CD4-positive, alpha-beta T cell treated with Interleukin-2 at 100 ng/mL for 4 hours (primary cell): ENCODE measurements around the gene COL5A3.
"Not testable (repeated sequence)": the region's sequence is repeated elsewhere in the genome, so short reads cannot be mapped to it uniquely, and the experiment has no call there.

Experiments used
- DNase-seq: peaks from one replicate; pipeline ENCODE4 v3.0.0-alpha.2; 2020; ENCODE audit warnings: low spot score

COL5A3 gene

DNA sequence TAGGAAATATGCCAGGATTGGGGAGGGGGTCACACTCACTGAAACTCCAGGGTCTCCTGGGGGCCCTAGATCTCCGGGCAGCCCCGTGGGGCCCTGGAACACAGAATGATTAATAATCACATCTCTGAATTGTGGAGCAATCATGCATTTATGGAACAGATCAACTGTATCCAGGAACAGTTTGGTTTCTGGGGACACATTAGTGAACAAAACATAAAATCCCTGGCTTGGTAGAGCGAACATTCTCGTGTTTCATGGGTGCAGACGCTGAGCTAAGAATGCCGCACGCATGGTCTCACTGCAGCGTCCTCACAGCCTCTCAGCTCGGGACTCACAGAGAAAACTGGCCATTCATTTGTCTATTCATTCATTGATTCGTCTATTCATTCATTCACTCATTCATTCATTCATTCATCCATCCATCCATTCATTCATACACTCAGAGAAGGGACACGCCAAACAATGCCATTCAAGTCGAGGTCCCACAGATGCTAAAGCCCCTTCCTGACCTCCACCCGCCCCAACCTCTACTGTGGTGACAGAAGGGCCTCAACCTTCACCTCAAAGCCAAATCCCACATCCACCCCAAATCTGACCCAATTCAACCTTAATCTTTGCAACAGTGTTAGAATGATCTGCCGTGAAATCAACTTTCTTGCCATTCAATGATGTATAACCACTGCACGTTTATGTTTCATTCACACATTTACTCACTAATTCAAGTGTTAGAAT is 39.0 kb downstream of the COL5A3 start:
- no peak for DNase-seq

DNA sequence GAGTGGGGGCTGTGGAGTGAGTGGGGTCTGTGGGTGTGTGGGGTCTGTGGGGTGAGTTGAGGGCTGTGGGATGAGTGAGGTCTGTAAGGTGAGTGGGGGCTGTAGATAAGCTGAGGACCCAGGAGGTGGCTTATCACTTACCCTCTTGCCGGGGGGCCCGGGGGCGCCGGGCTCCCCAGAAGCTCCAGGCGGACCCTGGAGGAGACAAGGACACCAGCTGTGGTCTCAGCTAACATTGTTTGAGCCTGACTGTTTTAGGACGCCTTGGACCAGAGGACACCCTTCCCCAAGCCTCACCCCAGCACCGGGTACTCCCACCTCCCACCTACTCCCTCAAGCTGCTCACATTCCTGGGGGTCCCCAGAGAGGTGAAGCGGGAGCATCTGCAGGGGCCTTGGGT is 39.8 kb downstream of the COL5A3 start:
- no peak for DNase-seq

DNA sequence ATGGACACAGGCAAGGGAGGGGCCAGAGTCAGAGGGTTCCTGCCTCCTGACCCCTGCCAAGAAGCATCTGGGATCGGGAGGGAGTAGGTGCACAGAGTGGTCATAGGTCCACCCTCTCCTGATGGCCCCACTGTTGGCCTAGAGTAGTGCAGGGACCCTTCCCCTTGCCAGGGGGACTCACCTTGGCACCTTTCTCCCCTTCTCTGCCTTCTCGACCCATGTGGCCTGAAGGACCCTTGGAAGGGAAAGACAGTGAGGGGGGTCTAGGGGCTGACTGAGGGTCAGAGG is 40.7 kb downstream of the COL5A3 start:
- DNase-seq, result no peak

DNA sequence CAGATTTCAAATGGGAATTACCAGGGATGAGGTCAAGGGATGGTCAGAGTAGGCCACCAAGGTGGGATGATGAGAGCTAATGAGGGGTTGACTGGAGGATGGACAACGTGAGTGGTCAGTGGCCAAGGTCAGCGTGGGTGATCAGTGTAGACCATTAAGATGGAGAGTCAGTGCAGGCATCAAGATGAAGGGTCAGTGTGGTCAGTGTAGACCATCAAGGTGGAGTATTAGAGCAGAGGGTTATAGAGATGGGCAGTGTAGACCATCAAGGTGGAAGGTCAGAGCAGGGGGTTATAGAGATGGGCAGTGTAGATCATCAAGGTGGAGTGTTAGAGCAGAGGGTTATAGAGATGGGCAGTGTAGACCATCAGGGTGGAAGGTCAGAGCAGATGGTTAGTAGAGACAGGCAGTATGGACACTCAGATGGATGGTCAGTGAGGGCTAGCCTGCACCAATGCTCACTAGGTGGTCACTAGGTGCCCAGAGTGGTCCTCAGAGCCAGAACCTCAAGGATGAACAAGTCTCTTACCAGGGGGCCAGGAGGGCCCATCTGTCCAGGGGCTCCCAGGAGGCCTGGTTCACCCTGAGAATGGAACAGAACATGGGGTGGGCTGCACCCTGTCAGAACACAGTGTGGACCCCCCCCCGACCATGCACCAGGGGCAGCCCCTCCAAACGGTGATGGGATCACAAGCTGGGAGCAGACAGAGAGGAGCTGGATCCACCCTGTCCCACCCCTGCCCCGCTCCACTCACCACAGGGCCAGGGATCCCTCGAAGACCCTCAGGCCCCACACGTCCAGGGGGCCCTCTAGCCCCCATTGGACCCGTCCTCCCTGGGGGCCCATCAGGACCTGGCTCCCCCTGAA is 41.2 kb downstream of the COL5A3 start:
- DNase-seq, result no peak

GRCh38 chr19:9967326-9967725 is 43.0 kb downstream of the COL5A3 start:
- no peak for DNase-seq

GRCh38 chr19:9966448-9966847 is 43.9 kb downstream of the COL5A3 start:
- DNase-seq, result no peak

DNA sequence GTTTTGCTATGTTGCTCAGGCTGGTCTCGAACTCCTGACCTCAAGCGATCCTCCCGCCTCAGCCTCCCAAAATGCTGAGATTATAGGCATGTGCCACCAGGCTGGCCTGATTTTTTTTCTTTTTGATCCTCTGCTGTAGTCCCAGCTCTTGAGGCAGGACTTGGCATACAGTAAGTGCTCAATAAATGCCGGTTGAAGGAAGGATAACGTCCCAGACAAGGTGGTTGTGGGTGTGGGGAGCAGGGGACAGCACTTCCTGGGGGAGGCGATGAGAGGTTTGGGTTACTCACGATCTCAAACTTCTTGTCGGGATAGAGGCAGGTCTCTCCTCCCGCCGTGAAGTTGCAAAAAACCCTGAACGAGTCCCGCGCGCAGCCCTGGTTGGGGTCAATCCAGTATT is 44.3 kb downstream of the COL5A3 start:
- DNase-seq, result no peak

GRCh38 chr19:9962623-9963290 is 47.5 kb downstream of the COL5A3 start:
- no peak for DNase-seq

- no peak for DNase-seq
Measured at GRCh38 chr19:9961103-9961502, 49.2 kb downstream of the COL5A3 start.

DNA sequence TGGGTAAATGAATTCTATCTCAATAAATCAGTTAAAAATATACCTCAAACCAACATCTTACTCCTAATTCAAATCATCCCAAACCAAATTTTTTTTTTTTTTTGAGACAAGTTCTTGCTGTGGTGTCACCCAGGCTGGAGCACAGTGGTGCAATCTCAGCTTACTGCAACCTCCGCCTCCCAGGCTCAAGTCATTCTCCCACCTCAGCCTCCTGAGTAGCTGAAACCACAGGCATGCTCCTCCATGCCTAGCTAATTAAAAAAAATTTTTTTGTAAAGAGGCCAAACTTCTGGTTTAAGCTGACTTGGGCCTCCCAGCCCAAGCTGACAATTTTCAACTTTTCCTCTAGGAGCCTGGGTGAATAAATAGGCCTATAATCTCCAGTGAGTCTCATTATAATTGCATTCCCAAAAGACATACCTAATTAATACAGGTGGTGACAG is 51.9 kb downstream of the COL5A3 start:
- no peak for DNase-seq

DNA sequence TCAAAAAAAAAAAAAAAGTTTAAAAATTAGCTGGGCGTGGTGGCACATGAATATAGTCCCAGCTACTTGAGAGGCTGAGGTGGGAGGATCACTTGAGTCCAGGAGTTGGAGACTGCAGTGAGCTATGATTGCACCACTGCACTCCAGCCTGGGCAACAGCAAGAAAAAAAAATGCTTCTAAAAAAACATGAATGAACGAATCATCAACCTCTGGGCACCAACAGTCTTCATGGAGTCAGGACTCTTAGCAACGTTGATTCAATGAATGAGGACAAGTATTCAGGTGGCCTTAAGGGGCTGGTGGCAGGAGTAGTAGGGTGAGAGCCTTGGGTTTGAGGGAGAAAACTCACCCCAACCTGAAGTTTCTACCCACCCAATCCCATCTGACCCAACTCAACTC is 53.3 kb downstream of the COL5A3 start:
- DNase-seq, result no peak

DNA sequence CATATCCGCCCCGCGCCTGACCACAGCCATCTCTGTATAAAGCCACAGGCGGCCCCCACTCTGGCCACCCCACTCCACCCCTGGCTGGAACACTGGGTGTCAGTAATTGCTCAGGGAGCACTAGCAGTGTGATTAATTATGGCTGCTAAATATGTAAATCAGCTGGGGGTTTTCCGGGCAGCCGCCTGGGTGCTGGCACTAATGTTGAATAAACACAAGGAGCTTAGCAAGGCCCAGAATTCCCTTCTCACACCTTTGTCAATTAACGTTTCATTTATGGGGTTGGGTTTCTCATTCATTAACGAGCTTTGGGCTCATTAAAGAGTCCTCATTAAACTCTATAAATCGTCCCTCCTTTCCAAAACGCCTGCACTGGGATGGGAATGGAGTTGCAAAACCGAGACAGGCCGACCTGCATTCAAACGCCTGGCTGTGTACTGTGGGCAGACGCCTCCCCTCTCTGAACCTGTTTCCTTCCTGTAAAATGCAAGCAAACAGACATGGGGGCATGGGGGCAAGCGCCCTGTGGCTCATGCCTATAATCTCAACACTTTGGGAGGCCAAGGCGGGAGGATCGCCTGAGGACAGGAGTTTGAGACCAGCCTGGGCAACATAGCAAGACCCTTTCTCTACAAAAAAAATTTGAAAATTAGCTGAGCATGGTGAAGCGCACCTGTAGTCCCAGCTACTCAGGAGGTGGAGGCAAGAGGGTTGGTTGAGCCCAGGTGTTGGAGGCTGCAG is 56.3 kb downstream of the COL5A3 start:
- no peak for DNase-seq

- DNase-seq, result no peak
Measured at GRCh38 chr19:9952276-9952675, 58.0 kb downstream of the COL5A3 start.

- DNase-seq, result no peak
Measured at GRCh38 chr19:9947441-9947840, 62.9 kb downstream of the COL5A3 start.

DNA sequence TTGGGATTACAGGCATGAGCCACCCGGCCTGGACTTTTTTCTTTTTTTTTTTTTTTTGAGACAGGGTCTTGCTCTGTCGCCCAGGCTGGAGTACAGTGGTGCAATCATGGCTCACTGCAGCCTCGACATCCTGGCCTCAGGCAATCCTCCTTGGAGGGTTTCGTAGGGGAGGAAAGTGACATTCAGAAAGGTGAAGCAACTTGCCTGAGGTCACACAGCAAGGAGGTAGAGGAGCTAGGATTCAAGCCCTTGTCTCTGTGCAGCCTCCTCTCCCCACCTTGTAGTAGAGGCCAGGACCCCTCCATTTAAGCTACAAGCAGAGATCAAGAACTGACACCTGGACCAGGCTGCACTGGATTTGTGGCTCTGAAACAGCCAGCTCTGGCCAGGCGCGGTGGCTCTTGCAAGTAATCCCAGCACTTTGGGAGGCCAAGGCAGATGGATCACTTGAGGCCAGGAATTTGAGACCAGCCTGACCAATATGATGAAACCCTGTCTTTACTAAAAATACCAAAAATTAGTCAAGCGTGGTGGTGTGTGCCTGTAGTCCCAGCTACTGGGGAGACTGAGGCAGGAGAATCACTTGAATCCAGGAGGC is 63.7 kb downstream of the COL5A3 start:
- DNase-seq, result not testable (repeated sequence)

- no peak for DNase-seq
Measured at GRCh38 chr19:9945319-9945966, 64.9 kb downstream of the COL5A3 start.

DNA sequence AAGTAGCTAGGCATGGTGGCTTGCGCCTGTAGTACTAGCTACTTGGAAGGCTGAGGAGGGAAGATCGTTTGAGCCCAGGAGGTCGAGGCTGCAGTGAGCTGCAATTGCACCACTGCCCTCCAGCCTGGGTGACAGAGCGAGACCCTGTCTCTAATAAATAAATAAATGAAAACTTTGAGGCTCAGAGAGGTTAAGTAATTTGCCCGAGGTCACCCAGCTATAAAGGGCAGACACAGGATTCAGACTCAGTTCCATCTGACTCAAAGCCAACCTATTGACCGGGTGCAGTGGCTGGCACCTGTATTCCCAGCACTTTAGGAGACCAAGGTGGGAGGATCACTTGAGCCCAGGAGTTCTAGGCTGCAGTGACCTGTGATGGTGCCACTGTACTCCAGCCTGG is 66.6 kb downstream of the COL5A3 start:
- no peak for DNase-seq

DNA sequence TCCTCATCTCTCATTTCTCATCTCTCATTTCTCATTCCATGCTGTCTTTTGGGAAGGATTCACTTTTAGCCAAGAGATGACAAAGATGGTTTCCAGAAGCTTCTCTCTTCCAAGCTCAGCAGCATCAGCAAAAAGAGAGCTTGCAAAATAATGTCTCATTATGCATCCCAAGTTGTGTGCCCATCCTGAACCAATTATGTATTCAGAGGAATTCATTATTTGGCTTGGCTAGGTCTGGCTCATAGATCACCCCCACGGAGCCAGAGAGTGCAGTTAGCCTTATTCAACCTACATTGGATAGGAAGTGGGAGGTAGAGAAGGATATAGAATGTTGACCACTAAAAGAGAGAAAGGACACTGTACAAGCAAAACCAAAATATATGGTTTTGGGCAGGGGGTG is 68.6 kb downstream of the COL5A3 start:
- no peak for DNase-seq

DNA sequence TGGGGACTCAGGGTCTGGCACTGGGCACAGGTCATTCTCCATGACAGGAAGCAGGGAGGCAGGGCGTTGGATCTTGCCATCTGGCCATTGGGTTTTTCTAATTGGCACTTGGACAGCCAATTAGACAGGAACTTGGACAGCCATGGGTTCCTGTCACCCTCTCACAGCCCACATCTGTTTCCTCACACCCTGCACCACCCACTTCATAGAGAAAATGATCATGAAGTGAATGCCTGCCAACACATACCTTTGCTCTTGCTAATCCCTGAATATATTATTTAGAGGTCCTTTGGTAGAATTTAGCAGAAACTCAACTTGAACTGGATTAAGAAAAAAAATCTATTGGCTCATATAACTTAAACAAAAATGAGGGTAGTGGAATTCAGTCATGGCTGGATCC is 69.1 kb downstream of the COL5A3 start:
- DNase-seq, result no peak

DNA sequence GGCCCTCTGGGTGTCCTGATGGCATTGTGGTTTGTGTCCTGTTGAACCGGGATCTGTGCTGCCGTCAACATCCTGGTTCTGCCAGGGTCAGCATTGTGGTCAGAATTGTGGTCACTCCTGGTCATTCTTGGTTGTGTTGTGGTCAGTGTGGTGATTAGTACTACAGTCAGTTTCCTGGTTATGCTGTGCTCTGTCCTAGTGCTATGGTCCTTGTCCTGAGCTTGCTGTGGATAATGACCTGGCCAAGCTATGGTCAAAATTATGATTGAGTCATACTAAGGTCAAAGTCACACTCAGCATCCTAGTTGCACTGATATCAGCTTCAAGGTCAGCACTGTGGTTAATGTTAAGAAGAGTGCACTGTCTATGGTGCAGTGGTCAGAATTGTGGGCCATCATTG is 69.5 kb downstream of the COL5A3 start:
- DNase-seq, result no peak

GRCh38 chr19:9939301-9939913 is 70.9 kb downstream of the COL5A3 start:
- DNase-seq, result no peak
